NCI-H69 (cell line): Measurements from ENCODE around the gene COL27A1.

ENCODE experiments used
- DNase-seq: peaks from one replicate; lab custom pipeline; 2025; lab: John Stamatoyannopoulos, UW

The COL27A1 gene

GRCh38 chr9:114155263-114155994 lies at the start of gene COL27A1:
COL27A1 (plus strand) TSS chr9:114155537; CDS start chr9:114155951, 414 bp downstream.
- DNase-seq: peak; percentile 72

DNA sequence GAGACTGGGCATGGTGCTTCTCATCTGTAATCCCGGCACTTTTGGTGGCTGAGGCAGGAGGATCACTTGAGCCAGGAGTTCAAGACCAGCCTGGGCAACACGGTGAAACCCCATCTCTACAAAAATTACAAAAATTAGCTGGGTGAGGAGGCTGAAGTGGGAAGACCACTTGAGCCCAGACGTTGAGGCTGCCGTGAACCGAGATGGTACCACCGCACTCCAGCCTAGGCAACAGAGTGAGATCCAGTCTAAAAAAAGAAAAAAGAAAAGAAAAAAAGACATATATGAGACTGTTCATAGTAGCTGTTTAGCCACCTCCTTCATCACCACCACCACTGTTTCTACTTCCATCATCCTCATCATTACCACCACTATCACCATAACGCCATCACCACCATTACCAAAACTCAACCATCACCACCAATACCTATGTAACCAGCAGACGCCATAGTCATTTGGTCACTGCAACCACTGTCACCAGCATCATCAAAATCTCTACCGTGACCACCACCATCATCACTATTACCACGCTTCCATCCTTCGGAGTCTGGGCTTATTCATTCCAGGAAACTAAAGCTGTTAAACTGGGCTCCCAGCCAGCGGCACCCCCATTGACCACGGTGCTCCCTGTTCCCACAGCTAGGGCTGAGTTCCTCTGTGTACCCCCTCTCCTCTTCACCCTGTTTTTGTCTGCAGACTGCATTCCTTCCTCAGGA lies 47.9 kb upstream of the COL27A1 start:
- DNase-seq: no peak

DNA sequence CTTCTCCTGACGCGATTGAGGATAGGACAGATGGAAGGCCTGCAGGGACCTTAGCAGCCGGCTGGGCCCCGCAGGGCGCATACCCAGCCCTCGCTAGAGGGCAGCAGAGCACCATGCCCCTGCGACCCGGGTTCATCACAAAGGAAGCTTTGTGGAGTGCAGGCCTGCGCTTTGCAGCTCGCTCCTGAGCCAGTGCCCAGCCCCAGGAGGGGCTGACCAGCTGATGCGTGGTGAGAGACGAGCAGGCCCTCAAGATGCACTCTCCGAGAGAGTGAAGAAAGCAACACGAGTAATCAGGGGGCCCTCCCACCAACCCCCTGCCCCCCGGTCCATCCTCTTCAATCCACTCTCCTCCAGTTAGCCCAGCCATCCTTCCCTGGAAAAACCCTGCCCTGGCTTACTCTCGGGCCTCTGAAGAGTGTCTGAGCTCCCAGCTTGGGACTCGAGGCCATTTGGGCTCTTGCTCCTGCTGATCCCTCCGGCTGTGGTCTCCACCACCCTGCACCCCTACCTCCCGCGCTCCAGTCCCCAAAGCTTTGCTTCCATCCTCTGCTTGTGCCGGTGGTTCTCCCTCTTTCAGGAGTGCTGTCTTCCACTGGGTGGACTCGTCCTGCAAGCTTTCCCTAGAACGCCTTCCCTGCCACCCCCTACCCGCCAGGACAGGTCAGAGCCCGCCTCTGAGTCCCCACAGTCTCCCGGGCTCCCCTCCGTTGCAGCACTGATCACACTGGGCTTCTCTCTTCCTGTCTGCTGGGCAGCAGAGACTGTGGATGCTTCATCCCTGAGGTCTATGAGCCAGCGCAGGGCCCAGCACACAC lies 47.1 kb upstream of the COL27A1 start:
- peak; percentile 75 for DNase-seq

- no peak for DNase-seq
These were observed 46.2 kb upstream of the COL27A1 start for GRCh38 chr9:114109124-114109523.

GRCh38 chr9:114110180-114110579 lies 45.2 kb upstream of the COL27A1 start:
- no peak for DNase-seq

GRCh38 chr9:114112325-114112724 lies 43.0 kb upstream of the COL27A1 start:
- DNase-seq: no peak

DNA sequence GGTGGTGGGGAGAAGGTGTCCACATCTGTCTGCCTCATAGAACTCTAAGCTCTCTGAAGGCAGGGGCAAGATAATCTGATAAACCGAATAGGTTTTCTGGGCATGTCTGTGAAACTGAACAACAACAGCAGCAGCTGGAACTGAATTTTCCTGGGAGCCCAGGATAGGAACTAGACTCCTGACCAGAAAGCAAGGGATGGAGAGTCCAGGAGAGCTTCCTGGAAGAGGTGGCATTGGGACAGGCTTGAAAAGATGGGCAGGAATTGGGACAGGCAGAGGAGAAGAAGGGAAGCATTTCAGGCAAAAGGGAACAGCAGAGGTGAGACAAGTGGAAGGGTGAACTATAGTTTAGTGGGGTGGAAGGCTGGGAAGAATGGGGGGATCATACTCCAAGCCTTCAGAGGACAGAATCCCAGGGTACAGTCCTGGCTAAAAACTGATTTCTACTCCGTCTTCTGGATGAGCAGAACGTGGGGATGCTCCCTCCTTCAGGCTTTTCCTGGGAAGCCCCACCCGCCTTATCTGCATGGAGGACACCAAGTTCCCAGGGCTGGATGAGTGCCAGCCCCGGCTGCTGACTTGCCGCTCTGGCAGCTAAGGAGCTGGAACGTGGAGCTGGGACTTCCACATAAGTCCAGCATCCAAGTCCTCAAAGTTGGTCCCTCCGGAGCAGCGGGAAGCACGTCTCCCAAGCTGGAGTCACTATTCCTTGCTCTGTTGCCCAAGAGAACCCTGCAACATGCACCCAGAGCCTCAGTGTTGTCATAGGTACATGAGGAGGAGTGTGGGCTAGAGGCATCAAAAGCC lies 42.4 kb upstream of the COL27A1 start:
- peak; percentile 10 for DNase-seq

GRCh38 chr9:114114364-114114763 lies 41.0 kb upstream of the COL27A1 start:
- no peak for DNase-seq

GRCh38 chr9:114115654-114116125 lies 39.6 kb upstream of the COL27A1 start:
- DNase-seq: no peak

GRCh38 chr9:114116126-114116747 lies 39.1 kb upstream of the COL27A1 start:
- no peak for DNase-seq

DNA sequence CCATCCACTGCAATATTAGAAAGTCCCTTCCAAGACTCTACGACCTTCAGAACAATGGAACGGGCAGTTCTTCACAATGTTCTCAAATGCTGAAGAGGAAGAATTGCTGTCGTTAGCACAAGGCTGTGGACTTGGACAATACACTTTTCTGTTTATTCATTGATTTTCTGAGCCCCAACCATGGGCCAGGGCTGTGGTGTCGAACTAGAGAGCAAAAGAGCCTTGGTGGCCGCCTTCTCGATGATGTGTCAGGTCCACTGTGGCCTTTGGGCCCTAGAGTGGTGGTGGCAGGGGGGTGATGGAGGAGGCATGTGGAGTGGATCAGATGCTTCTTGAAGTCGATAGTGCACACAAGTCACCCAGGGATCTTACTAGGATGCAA lies 37.7 kb upstream of the COL27A1 start:
- no peak for DNase-seq

GRCh38 chr9:114117996-114118830 lies 37.1 kb upstream of the COL27A1 start:
- peak; percentile 33 for DNase-seq

DNA sequence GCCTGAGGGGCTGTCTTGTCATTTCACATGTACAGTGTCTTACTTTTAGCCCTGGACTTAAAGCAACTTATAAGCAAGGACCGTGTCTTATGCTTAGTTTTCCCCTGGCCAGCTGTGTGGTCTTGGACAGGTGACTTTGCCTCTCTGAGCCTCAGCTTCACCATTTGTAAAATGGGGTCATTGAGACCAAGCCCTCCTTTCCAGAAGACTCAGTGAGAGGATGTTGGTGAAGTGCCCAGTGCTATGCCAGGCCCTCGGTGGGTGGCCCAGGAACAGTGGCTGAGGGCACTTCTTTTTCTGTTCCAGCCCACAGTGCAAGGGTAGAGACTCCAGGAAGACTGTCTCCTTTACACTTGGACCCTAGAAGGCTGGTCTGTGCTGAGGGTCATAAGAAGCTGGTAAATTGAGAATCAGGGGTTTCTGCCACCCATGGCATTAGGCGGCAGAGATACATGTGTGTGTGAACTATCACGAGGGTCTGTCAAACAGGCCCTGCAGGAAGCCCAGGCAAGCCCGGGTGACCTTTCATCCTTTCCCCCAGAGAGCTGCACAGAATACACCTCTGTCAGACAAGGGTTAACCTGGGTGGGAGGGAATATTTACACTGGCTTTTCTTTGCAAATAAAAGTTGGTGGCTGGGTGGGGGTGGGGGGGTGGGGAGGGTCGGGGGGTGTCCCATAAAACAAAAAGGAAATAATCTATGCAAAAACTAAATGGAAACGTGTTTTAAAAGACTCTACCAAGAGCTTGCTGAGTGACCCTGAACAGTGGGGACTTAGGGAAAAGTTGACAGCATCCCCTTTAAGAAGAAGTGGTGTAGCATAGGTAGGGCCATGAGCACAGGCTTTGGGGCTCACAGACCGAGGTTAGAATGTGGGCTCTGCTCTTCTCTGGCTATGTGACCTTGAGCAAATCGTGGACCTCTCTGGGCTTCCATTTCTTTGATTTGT lies 35.8 kb upstream of the COL27A1 start:
- no peak for DNase-seq

DNA sequence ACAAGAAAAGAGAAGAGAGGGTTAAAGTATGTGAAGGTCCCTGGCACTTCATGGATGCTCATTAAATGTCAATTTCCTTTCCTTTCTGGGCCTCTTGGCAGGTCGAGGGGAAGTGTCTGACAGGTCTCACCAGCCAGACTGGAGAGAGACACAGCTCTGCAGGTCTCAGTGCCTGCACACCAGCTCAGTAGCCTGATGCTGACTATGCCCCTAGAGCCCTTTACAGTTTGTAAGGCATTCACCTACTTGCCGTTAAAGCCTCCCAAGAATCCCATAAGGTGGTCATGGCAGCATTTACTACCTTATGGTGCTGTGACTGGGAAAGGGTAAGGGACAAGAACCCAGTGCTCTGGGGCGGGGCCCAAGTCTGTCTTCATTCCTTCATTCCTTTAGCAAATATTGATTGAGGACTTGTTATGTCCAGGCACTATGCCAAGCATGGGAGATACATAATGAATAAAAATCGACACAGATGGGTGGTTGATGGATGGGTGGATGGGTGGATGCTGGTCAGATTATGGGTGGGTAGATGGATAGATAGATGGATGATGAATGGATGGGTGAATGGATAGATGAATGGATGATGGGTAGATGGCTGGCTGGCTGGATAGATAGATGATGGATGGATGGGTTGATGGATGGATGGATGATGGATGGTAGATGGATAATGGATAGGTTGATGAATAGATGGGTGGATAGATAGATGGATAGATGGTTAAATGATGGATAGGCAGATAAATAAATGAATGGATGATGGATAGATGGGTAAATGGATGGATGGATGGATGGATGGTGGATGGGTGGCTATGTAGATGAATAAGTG lies 34.9 kb upstream of the COL27A1 start:
- DNase-seq: no peak

- no peak for DNase-seq
These were observed 33.9 kb upstream of the COL27A1 start for GRCh38 chr9:114121227-114122135.

DNA sequence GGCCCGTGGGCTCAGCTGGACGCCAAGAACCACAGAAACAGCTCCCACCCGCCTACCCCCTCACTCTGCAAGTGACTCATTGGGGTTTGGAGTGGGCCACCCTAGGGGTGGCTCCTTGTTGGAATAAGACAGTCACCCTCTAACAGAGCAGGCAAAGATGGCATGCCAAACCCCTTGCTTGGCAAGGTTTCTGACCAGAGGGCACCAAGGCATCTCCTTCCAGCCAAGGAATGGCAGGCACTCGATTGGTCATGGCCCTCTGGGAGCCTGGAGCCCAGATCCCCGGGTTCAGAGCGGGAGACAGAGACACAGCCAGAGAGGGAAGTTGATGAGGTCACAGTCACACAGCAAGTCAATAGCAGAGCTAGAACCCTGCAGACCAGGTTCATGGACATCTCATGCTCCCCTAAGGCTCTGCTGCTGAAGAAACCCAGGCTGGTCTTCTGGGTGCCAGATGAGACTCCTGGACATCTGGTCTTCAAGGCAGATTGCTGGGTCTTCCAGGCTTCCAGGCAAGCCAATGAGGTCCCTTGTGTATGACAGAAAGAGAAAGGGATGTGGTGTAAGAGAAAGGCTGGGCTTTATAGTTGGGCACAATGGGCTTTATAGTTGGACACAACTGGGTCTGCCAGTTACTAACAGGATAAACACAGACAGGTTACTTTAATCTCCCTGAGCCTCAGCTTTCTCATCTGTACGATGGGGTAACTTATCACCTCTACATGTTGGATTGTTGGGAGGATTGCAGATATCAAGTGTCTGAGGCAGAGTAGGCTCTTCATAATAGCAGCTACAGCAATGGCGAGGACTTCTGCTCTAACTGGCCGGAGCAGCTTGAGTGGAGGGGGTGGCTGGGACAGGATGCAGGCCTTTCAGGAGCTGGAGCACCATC lies 33.0 kb upstream of the COL27A1 start:
- DNase-seq: no peak
